ENCODE measurements around the gene ROPN1B.
"Not testable (repeated sequence)": the region's sequence is repeated elsewhere in the genome, so short reads cannot be mapped to it uniquely, and the experiment has no call there.

DNA sequence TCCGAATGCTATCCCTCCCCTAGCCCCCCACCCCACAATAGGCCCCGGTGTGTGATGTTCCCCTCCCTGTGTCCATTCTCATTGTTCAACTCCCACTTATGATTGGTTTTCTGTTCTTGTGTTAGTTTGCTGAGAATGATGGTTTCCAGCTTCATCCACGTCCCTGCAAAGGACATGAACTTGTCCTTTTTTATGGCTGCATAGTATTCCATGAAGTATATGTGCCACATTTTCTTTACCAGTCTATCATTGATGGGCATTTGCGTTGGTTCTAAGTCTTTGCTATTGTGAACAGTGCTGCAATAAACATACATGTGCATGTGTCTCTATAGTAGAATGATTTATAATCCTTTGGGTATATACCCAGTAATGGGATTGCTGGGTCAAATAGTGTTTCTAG lies 12.0 kb upstream of the ROPN1B start:
- TF ChIP-seq, protein P1, sequence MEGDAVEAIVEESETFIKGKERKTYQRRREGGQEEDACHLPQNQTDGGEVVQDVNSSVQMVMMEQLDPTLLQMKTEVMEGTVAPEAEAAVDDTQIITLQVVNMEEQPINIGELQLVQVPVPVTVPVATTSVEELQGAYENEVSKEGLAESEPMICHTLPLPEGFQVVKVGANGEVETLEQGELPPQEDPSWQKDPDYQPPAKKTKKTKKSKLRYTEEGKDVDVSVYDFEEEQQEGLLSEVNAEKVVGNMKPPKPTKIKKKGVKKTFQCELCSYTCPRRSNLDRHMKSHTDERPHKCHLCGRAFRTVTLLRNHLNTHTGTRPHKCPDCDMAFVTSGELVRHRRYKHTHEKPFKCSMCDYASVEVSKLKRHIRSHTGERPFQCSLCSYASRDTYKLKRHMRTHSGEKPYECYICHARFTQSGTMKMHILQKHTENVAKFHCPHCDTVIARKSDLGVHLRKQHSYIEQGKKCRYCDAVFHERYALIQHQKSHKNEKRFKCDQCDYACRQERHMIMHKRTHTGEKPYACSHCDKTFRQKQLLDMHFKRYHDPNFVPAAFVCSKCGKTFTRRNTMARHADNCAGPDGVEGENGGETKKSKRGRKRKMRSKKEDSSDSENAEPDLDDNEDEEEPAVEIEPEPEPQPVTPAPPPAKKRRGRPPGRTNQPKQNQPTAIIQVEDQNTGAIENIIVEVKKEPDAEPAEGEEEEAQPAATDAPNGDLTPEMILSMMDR (conservative IDR thresholded peaks at IDR 0.05; ENCODE audit: low read depth, low read length): not testable (repeated sequence)
- not testable (repeated sequence) for TF ChIP-seq EZH2phosphoT487 (IDR thresholded peaks at IDR 0.05; ENCODE audit: borderline replicate concordance, low read length); EZH2 (IDR thresholded peaks at IDR 0.05; ENCODE audit: low read length, unreplicated experiment)
